Heart left ventricle (tissue), 16 donors: ENCODE results near the gene TC2N. TPM values are rescaled to one million over a fixed set of nuclear protein-coding genes. Genes with fewer than 3 reads are reported as not detected.
A peak's percentile ranks its signal among the peaks of the same experiment; 100 is the strongest.

Source experiments
- ATAC-seq, 4 donors: fragments of 200-7000 bp; cut with Tn5 transposase; one replicate each; pipeline ENCODE4 v1.9.1; 2020 to 2022; ENCODE audit warnings: moderate library complexity in 4 of 4, mild to moderate bottlenecking in 3 of 4, moderate number of reproducible peaks in 1 of 4
- DNase-seq, 5 donors: peaks; one replicate each; pipeline ENCODE4 v3.0.0-alpha.2; 2020
- H3K27ac ChIP-seq, 12 donors: fragments of 200-600 bp; sonication (generic) in 4 of 12; one replicate each; pipeline versions ENCODE4 v1.5.0 to v1.8.0; 2016 to 2022; ENCODE audit warnings: mild to moderate bottlenecking in 2 of 12
- H3K27me3 ChIP-seq, 9 donors: fragments of 200-600 bp; sonication (generic) in 2 of 9; one replicate each; pipeline versions ENCODE4 v1.5.1 to v1.8.0; 2016 to 2022; ENCODE audit warnings: mild to moderate bottlenecking in 3 of 9
- H3K36me3 ChIP-seq, 9 donors: fragments of 200-600 bp; sonication (generic) in 2 of 9; one replicate each; pipeline versions ENCODE4 v1.5.0 to v1.8.0; 2018 to 2022; ENCODE audit warnings: mild to moderate bottlenecking in 2 of 9
- H3K4me1 ChIP-seq, 12 donors: fragments of 200-600 bp; sonication (generic) in 4 of 12; one replicate each; pipeline versions ENCODE4 v1.5.0 to v1.8.0; 2016 to 2022; ENCODE audit warnings: mild to moderate bottlenecking in 3 of 12
- H3K4me3 ChIP-seq, 12 donors: fragments of 200-600 bp; sonication (generic) in 4 of 12; one replicate each; pipeline versions ENCODE4 v1.5.0 to v1.8.0; 2017 to 2022; ENCODE audit warnings: mild to moderate bottlenecking in 9 of 12, moderate library complexity in 4 of 12
- H3K9me3 ChIP-seq, 12 donors: fragments of 200-600 bp; sonication (generic) in 4 of 12; one replicate each; pipeline versions ENCODE4 v1.5.0 to v1.8.0; 2016 to 2022; ENCODE audit warnings: mild to moderate bottlenecking in 1 of 12
- POLR2A ChIP-seq, 2 donors: fragments of 450-650 bp; IDR thresholded peaks; one replicate each; pipeline ENCODE4 v1.6.1; 2017; ENCODE audit warnings: antibody characterized with exemption in 2 of 2, mild to moderate bottlenecking in 2 of 2, moderate library complexity in 2 of 2
- WGBS, 4 donors: extraction: QIAGEN DNeasy Blood & Tissue Kit in 2 of 4; methylation state at CpG; one replicate each; pipeline versions ENCODE4 v1.1.5 to v1.1.7; 2013 to 2018; 5-methylcytosine and 5-hydroxymethylcytosine counted together
- intact Hi-C, 10 donors: fragments of 100-400 bp; cut with DNase I; formaldehyde crosslinking; loops; one replicate each; pipeline versions ENCODE4 v1.11.1 to v1.14.2; 2022
- polyA plus RNA-seq, 2 donors: library from polyadenylated mRNA; stranded (reverse); fragments of 200-250 nt; gene quantifications; one replicate each; pipeline ENCODE4 v1.2.3, GENCODE V29; 2013
- total RNA-seq, 9 donors: library from RNA; depleted of rRNA in 2 of 9; stranded (reverse); fragments of >200 nt in 2 of 9; fragmentation: NEBNext Ultra II Directional in 3 of 9; extraction: Animal tissue kit (Norgen Biotek cat#: 25700) in 3 of 9; gene quantifications; one replicate each; pipeline versions ENCODE4 v1.1.0 to v1.2.4, GENCODE V29; 2016 to 2023
- TF ChIP-seq, protein P1 (sequence below), 12 donors: fragments of 200-600 bp; sonication (generic) in 4 of 12; IDR thresholded peaks; one replicate each; pipeline versions ENCODE4 v1.5.0 to v1.8.0; 2018 to 2022; ENCODE audit warnings: antibody characterized with exemption in 12 of 12, mild to moderate bottlenecking in 5 of 12
- donor health status: ischemic (EF 13 %, LVEDD 7.1; RV severe dilation, severe dysfunction).
- donor health status: healthy with polysubstance abuse.
- donor health status: DM: no; HTN: yes; CAD: no.
- donor health status: DM: no; HTN: no; CAD: no.
- donor health status: ischemic (EF 25% LVEDD 6.9; RV normal size, moderate dysfunction).
- donor health status: ischemic (EF 25% LVEDD 5.7; RV mildly dilated, moderate dysfunction).
- donor health status: healthy.
- donor health status: DM: yes; HTN: yes; CAD: no.
- donor health status: ischemic (EF 35%, LVEDD 5.7; RV mildly dilated, moderate dysfunction).
- donor health status: nonischemic (EF 11% LVEDD 7.7; RV severe dilation, severe dysfunction).
- donor health status: DM: yes; HTN: yes; CAD: no.
- donor health status: PGD.
- donor health status: ischemic (EF 29% LVEDD 5.4; RV normal size, mild dysfunction).
- donor health status: nonischemic (EF 23%, LVEDD 6.1; RV moderate dilation, normal function).

TC2N gene
- total and polyA plus RNA-seq, 11 donors, result 1.1 to 17.1 (median 2.8) TPM

DNA sequence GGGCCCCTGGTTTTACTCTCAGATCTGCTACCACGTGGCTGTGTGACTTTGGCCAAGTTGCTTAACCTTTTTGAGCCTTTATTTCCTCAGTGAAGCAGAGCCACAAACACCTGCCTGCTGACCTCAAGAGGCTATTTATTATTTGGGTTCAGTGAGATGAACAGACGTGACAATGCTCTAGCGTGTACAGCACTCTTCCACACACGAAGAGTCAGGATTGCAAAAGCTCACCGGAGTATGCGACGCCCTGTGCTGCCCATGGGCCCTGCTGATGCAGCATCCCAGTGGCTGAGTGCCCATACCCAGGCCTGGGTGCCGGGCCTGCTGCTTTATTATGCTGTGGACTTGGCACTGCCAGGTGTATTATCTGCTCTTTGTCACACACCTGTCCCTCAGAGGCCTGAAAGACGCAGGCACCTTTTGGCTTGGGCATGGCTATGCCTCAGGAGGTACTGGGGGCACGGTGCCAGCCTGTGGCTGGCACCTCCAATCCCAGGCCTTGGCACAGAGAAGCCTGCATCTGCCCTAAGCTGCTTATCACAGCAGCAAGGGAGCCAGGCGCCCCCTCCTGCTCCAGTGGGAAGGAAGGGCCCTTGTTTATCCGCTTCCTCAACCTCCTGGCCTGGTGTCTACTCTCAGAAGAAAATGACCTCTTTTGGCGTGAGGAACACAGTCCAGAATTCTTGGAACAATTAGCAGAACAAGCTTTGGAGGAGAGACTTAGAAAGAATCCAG, 22.3 kb upstream of the TC2N start:
- Histone ChIP-seq H3K27ac (peak overlapping the region; percentile 3 to 82 (median 68)), H3K36me3 (peaks cover 0 to 16% (median 0%) of the 10 kb centered on the region in 9 donors), H3K27me3 (no peaks in the 10 kb centered on the region), H3K9me3 (no peaks in the 10 kb centered on the region), H3K4me3 (no peak overlapping the region), H3K4me1 (peaks cover 2 to 66% (median 27%) of the 10 kb centered on the region in 12 donors)
- DNase-seq, result peak in 3 of 5 donors; percentile 48 to 69 (median 59)
- intact Hi-C loops, result no loop called here
- no peak for TF ChIP-seq POLR2A (IDR thresholded peaks at IDR 0.05)
- TF ChIP-seq, protein P1, sequence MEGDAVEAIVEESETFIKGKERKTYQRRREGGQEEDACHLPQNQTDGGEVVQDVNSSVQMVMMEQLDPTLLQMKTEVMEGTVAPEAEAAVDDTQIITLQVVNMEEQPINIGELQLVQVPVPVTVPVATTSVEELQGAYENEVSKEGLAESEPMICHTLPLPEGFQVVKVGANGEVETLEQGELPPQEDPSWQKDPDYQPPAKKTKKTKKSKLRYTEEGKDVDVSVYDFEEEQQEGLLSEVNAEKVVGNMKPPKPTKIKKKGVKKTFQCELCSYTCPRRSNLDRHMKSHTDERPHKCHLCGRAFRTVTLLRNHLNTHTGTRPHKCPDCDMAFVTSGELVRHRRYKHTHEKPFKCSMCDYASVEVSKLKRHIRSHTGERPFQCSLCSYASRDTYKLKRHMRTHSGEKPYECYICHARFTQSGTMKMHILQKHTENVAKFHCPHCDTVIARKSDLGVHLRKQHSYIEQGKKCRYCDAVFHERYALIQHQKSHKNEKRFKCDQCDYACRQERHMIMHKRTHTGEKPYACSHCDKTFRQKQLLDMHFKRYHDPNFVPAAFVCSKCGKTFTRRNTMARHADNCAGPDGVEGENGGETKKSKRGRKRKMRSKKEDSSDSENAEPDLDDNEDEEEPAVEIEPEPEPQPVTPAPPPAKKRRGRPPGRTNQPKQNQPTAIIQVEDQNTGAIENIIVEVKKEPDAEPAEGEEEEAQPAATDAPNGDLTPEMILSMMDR (IDR thresholded peaks at IDR 0.05), result peak in 1 of 12 donors; percentile 10
- ATAC-seq, result peak in 3 of 4 donors; percentile 47 to 71 (median 65)
- WGBS, 4 donors, result 54 to 75% (median 64%) methylated on average over 13 of the region's 13 CpGs

- intact Hi-C loops, result no loop called here
- ATAC-seq (no peak), DNase-seq (no peak)
- H3K4me1 ChIP-seq, result peaks cover 2 to 74% (median 27%) of the 10 kb centered on the region in 12 donors
- H3K36me3 ChIP-seq, result peaks cover 0 to 16% (median 0%) of the 10 kb centered on the region in 9 donors
- H3K27me3 ChIP-seq, result no peaks in the 10 kb centered on the region
- H3K4me3 ChIP-seq, result no peak overlapping the region
- 68 to 84% (median 80%) methylated on average over 10 of the region's 10 CpGs for WGBS, 4 donors
- H3K9me3 ChIP-seq, result no peaks in the 10 kb centered on the region
- H3K27ac ChIP-seq, result peak overlapping the region in 11 of 12 donors; percentile 39 to 82 (median 68)
- TF ChIP-seq POLR2A (IDR thresholded peaks at IDR 0.05), result no peak
- TF ChIP-seq, protein P1 (IDR thresholded peaks at IDR 0.05), result no peak
These were observed 21.5 kb upstream of the TC2N start for GRCh38 chr14:91888641-91889476.

- no peaks in the 10 kb centered on the region for H3K9me3 ChIP-seq
- no peak for ATAC-seq
- no peaks in the 10 kb centered on the region for H3K27me3 ChIP-seq
- H3K36me3 ChIP-seq, result peaks cover 0 to 20% (median 0%) of the 10 kb centered on the region in 9 donors
- DNase-seq, result no peak
- WGBS, 4 donors, result 94 to 97% (median 96%) methylated on average over 6 to 8 of the region's 8 CpGs
- intact Hi-C loops, result no loop called here
- H3K27ac ChIP-seq, result peak overlapping the region in 2 of 12 donors; percentile 23 to 71
- peaks cover 2 to 76% (median 25%) of the 10 kb centered on the region in 12 donors for H3K4me1 ChIP-seq
- H3K4me3 ChIP-seq, result no peak overlapping the region
- TF ChIP-seq, protein P1 (IDR thresholded peaks at IDR 0.05), result no peak
- no peak for TF ChIP-seq POLR2A (IDR thresholded peaks at IDR 0.05)
These were observed 19.6 kb upstream of the TC2N start for GRCh38 chr14:91886961-91887360.

- WGBS, 4 donors, result 54 to 65% (median 57%) methylated on average over 4 of the region's 4 CpGs
- H3K4me3 ChIP-seq, result no peak overlapping the region
- H3K9me3 ChIP-seq, result no peaks in the 10 kb centered on the region
- TF ChIP-seq, protein P1 (IDR thresholded peaks at IDR 0.05), result no peak
- no peak for TF ChIP-seq POLR2A (IDR thresholded peaks at IDR 0.05)
- peaks cover 2 to 64% (median 22%) of the 10 kb centered on the region in 12 donors for H3K4me1 ChIP-seq
- ATAC-seq, result no peak
- intact Hi-C loops, result no loop called here
- DNase-seq, result no peak
- H3K27ac ChIP-seq, result peak overlapping the region in 11 of 12 donors; percentile 27 to 84 (median 64)
- peaks cover 0 to 6% (median 0%) of the 10 kb centered on the region in 9 donors for H3K27me3 ChIP-seq
- peaks cover 0 to 22% (median 0%) of the 10 kb centered on the region in 9 donors for H3K36me3 ChIP-seq
These were observed 18.5 kb upstream of the TC2N start for GRCh38 chr14:91885839-91886238.
